SKM-1 treated with dmso at 0.1 percent for 144 hours (cell line): Measurements from ENCODE around the gene B4GALT4.

Experiments
- DNase-seq: peaks from one replicate; lab custom pipeline; 2025; ENCODE audit not compliant: unreplicated experiment; lab: John Stamatoyannopoulos, UW

B4GALT4 gene

DNA sequence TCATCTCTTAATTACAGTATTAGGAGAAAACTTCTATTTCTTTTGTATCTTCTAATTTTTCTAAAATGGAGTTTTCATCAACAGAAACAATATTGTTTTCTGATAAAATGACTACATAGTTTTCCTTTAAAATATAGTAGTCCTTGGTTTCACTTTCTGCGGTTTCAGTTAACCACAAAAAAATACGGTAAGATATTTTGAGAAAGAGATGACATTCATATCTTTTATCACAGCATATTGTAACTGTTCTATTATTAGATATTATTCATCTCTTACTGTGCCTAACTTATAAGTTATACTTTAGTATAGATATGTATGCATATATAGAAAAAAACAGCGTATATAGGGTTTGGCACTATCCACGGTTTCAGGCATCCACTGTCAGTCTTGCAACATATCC is 2.3 kb downstream of the B4GALT4 start:
- no peak for DNase-seq

GRCh38 chr3:119237299-119237698 is 3.4 kb downstream of the B4GALT4 start:
- DNase-seq: no peak

DNA sequence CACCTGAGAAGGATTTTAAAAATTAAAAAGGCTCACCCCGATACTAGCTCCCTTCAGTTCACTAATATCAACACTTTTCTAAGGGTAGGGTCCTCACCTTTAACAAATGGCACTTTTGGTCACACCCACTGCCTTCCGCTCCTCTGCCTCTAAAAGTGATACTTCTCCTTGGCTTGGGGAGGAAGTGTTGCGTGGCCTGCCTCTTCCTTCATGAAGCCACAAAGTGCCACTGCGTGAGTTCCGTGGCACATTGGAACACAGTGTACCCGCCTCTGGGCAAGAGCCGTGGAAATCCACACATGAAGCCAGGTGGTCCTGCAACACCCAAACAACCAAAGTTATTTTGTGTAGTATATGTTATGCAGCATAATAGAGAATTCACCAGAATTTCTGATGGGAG is 3.9 kb downstream of the B4GALT4 start:
- DNase-seq: no peak

GRCh38 chr3:119235151-119235550 is 5.5 kb downstream of the B4GALT4 start:
- no peak for DNase-seq

DNA sequence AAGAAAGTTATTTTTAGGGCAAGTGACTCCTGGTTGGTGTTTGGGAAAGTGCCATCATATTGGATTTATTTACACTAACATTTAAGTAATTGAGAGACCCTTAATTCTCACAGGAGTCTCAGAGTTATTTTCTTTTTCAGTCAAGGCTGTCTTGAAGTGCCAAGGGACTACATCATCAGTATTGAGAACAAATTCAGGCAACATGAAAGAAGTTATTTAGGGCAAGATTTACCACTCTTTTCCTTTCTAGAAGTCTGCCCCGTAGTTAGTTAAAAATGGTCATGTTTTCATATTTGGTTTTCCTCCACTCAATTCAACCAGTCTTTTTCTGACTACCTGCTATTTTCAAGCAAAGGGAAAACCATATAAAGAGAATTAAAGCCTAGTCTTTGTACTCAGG is 6.1 kb downstream of the B4GALT4 start:
- no peak for DNase-seq

DNA sequence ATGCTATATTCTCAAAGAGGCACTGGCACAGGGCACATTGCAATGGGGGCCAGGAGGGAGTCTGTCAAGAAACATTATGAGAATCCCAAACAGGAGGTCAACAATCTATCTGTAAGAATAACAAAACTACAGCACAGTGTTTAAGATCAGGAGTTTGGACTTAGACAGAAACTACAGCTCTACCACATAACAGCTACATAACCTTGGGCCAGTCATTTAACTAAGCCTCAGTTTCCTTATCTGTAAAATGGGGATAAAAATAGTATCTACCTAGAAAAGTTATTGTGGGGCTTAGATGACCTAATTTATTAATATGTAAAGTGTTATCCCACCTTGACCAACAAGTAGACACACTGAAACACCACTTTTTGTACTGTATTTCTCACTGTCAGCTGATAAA is 9.9 kb downstream of the B4GALT4 start:
- no peak for DNase-seq

GRCh38 chr3:119230071-119230470 is 10.6 kb downstream of the B4GALT4 start:
- no peak for DNase-seq

GRCh38 chr3:119229190-119229589 is 11.5 kb downstream of the B4GALT4 start:
- DNase-seq: no peak

GRCh38 chr3:119228373-119229145 is 12.1 kb downstream of the B4GALT4 start:
- DNase-seq: no peak

DNA sequence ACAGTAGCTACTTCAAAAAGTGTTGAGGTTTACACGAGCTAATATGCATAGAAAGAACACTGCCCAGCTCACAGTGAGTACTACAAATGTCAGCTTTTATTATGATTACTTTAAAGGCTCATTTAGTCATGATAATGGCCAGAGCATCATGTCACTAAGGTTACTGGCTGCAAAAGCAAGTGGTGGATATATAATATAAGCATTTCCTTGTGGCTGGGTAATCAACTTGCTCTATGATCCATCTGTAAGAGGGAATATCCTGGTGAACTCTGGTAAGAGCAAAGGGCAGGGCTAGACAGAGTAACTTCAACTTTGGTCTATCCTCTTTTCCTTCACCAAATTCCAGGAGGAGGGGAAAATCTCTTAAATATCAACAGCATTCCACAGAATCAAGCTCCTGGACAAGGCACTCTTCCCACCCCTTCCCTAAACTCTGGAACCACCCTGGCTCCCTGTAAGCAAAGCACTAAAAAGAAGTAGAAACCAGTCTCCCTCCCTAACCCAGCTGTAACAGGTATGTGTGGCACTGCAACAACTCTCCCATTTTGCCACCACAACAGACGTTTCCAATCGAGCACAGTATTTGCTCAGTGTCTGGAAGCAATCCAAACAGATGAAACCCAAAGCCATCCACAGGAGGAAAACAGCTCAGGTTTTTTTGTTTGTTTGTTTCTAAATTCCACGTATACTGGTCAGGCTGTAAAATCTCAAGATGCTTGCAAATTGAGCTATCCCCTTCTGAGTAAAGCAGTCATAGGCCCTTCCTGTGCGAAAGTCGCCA is 13.4 kb downstream of the B4GALT4 start:
- DNase-seq: no peak

DNA sequence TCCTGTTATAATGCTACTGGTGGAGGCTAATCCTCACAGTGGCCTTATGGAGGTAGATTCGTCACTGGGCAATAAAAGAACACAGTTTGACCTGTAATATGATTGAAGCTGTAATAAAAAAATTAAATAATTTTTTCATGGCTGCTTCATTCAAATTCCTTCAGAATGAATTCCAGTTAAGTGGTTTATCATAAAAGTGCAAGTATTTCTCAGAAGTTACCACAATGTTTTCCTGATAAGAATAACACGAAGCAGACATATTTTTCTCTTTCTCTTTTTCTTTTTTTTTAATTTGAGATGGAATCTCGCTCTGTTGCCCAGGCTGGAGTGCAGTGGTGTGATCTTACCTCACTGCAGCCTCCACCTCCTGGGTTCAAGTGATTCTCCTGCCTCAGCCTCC is 15.6 kb downstream of the B4GALT4 start:
- no peak for DNase-seq

DNA sequence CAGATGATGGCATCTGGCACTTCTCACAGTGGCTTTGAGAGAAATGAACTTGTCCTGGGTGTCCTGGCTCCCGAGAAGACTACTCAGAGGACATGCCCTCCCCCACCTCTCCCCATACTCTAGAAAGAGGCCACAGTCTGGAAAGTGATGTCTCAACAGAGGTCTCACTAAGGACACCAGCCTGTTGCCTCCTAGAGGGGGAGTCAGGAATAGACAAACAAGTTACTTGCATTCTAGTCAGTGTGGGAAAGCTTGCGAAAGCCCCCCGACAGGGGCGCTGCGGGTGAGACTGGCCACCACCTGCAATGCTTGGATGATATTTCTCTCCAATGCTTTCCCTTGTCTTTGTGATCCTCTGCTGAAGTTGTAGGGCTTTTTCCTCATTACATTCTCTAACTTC is 17.2 kb downstream of the B4GALT4 start:
- peak; percentile 12 for DNase-seq

DNA sequence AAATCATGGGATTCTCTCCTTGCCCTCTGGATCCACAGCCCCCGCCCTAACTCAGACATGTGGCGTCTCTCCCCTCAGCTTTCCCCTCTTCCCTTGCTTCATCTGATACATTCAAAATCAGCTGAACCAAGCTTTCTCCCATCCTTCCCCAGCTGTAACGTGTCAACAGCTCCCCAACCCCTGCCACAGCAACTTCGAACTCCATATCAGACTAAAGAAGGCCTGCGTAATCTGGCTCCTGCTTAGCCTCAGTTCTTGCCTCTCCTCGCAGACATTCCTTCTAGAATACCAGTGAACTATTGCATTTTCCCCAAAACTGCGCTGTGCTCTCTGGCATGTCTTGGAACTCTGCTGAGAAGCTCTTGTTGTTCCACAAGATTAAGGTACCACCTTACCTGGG is 18.3 kb downstream of the B4GALT4 start:
- DNase-seq: no peak

DNA sequence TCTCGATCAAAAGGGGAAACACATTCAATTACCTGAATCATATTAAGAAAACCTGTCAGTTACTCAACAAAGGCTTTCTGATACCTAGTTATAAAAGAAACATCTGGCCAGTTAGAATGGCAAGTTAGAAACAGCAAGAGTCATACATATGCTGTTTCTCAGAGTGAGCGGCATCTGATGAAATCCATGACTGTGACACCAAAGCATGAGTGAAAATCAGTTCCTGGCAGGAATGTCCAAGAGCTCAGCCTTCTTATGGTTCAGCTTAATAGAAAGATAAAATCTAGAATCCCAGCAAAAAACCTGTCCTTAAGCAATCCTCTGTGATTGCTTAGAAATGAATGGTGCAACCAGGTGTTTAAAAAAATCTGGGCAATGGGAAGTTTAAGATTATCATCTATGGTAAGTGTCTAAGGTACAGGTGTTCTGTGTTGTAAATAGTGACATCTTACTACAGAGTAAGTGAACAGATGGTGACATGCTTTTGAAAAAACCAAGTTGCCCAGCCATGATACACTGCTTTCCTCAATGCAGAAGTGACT is 18.8 kb downstream of the B4GALT4 start:
- no peak for DNase-seq

DNA sequence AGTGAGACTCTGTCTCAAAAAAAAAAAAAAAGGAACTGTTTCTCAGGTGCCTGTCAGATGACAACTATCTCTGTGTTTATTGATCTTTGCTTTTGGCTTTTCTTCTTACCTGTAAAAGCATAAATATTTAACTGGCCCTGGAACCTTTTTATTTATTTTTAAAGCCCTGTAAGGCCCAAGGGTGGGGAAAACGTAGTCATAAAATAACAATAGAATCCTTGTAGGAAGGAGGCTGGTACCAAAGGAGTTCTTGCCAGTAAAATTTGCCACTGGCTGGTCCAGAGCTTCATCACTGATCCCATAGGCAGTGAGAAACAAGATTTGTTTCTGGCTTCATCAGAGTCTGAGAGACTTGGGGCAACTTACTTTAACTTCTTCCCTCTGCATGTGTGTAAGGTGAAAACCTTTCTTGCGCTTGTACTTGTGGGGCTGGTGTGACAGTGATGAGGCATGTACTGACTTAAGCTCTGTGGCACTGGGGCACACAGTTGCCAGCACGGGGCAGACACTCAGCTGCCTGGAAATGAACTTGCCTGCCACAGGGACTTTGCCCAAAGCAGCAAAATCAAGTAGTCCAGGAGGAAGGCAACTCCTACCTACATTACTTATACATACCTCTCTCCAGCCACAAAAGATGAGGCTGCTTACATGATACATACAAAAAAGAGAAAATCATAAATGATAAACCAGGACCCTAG is 19.6 kb downstream of the B4GALT4 start:
- DNase-seq: no peak

DNA sequence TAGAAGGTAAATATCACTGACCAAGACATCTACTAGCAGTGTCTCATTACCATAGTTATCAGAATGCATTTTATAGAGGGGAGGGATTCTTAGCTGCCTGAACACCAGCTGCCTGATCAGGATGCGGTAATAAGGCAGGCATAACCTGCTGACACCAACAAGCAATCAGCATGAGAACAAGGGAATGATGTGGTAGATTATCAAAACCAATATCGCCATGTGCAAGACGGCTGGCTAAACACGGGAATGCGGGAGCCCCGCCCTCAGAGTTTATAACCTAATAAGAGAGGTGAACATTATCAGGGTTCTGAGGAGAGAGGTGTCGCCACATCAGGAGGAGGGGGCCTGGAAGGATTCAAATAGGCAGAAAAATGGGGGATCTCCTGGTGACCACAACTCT is 20.5 kb downstream of the B4GALT4 start:
- DNase-seq: no peak

DNA sequence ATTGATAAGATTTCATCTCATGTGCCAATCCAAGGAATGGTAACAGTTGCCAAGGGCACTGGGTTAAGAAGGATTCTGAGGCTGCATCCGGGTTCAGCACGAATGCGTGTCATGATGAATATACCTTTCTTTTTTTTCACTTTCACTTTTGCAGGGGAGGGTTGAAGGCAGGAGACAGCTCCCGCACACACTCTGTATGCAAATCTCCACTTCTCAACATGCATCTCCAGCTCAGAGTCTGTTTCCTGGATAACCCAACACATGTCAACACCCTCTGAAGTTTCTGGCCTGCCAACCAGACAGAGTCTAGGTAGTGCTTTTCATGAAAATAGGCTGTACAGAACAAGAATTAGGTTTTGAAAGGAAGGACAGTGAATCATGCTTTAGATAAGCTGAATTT is 21.6 kb downstream of the B4GALT4 start:
- no peak for DNase-seq

- DNase-seq: no peak
Measured at GRCh38 chr3:119211803-119212202, 28.9 kb downstream of the B4GALT4 start.

DNA sequence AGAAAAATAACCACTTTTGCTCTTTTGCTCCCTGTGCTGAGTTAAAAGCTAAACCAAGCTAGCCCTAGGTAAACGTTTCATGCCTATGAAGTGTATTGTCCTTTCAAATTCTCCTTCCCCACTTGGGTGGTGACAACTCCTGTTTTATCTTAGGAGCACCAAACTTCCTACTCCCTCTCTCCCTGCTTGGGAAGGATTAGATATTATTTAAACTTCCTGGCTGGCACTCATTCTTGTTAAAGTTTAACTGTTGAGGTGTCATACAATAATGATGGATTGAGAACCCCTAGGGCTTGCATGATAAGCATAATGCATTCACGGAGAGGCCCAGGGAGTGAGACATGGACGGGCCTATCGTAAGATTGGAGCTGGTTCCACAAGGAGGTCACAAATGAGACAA is 29.5 kb downstream of the B4GALT4 start:
- DNase-seq: no peak

GRCh38 chr3:119207512-119207875 is 33.2 kb downstream of the B4GALT4 start:
- DNase-seq: no peak

GRCh38 chr3:119206611-119207511 is 33.8 kb downstream of the B4GALT4 start:
- peak; percentile 75 for DNase-seq
